Ascending aorta (tissue), 2 donors: Measurements from ENCODE around the gene OSCP1. TPM values are rescaled to one million over a fixed set of nuclear protein-coding genes. Genes with fewer than 3 reads are reported as not detected.

Source experiments
- DNase-seq, 2 donors: peaks; one replicate each; pipeline ENCODE4 v3.0.0-alpha.2; 2019; ENCODE audit warnings: low spot score in 2 of 2
- H3K27ac ChIP-seq, 2 donors: fragments of 200-600 bp; sonication (generic); one replicate each; pipeline ENCODE4 v1.5.1; 2016 to 2017; ENCODE audit warnings: mild to moderate bottlenecking in 1 of 2
- H3K27me3 ChIP-seq: fragments of 200-600 bp; sonication (generic); one replicate; pipeline ENCODE4 v1.5.1; 2017
- H3K36me3 ChIP-seq, 2 donors: fragments of 200-600 bp; sonication (generic); one replicate each; pipeline ENCODE4 v1.5.1; 2016
- H3K4me1 ChIP-seq, 2 donors: fragments of 200-600 bp; sonication (generic); one replicate each; pipeline ENCODE4 v1.5.1; 2016 to 2017; ENCODE audit warnings: mild to moderate bottlenecking in 1 of 2
- H3K4me3 ChIP-seq, 2 donors: fragments of 200-600 bp; sonication (generic); one replicate each; pipeline ENCODE4 v1.5.1; 2016 to 2017; ENCODE audit warnings: mild to moderate bottlenecking in 1 of 2
- H3K9me3 ChIP-seq, 2 donors: fragments of 200-600 bp; sonication (generic); one replicate each; pipeline ENCODE4 v1.5.1; 2016
- CTCF ChIP-seq, 3 experiments: fragments of 200-600 bp in 2 of 3; fragments of 450-650 bp in 1 of 3; sonication (generic) in 2 of 3; IDR thresholded peaks; one replicate each; pipeline ENCODE4 v1.5.1; 2016 to 2019; ENCODE audit warnings: antibody characterized with exemption in 3 of 3, mild to moderate bottlenecking in 1 of 3, moderate library complexity in 1 of 3
- intact Hi-C: fragments of 100-400 bp; cut with DNase I; formaldehyde crosslinking; loops from one replicate; pipeline ENCODE4 v1.15.1; 2023
- total RNA-seq: library from RNA; depleted of rRNA; stranded (reverse); fragments of >200 nt; gene quantifications from one replicate; pipeline ENCODE4 v1.1.0, GENCODE V29; 2016

Gene OSCP1
- total RNA-seq, 1 donor from 2014 or later: 10.6 TPM

GRCh38 chr1:36463803-36464604 is 13.8 kb upstream of the OSCP1 start, which contains the start of gene MRPS15:
TSS of gene MRPS15 (minus strand) at chr1:36464384. CDS start at chr1:36464275, 109 bp downstream.
- intact Hi-C loops: loop anchor here (2.0 kb wide), 1 partner anchor 13 kb away; the partner anchor contains the start of gene OSCP1
- peak; percentile 87 to 97 for DNase-seq
- Histone ChIP-seq H3K27ac (peak within 1 kb of the TSS; percentile 87 to 90), H3K4me3 (peak within 1 kb of the TSS; percentile 70 to 72), H3K4me1 (peaks cover 3 to 11% of the 10 kb centered on the region in 2 donors), H3K36me3 (peaks cover 10 to 29% of the 10 kb centered on the region in 2 donors), H3K27me3 (no peaks in the 10 kb centered on the region), H3K9me3 (no peaks in the 10 kb centered on the region)
- TF ChIP-seq CTCF (IDR thresholded peaks at IDR 0.05): no peak

- H3K27me3 ChIP-seq: no peaks in the 10 kb centered on the region
- peaks cover 12 to 33% of the 10 kb centered on the region in 2 donors for H3K36me3 ChIP-seq
- no peak for DNase-seq
- intact Hi-C loops: no loop called here
- H3K4me3 ChIP-seq: peak overlapping the region; percentile 70 to 72
- peak overlapping the region in 1 of 2 donors; percentile 90 for H3K27ac ChIP-seq
- H3K4me1 ChIP-seq: peaks cover 3 to 11% of the 10 kb centered on the region in 2 donors
- no peaks in the 10 kb centered on the region for H3K9me3 ChIP-seq
- TF ChIP-seq CTCF (IDR thresholded peaks at IDR 0.05): no peak
Measured at GRCh38 chr1:36463463-36463802, 13.2 kb upstream of the OSCP1 start.

GRCh38 chr1:36458910-36459309 is 8.7 kb upstream of the OSCP1 start:
- intact Hi-C loops: loop anchor here (10.0 kb wide), 2 partner anchors 814 to 1556 kb away; partner anchors contain the start of genes PSMB2 and UTP11
- no peaks in the 10 kb centered on the region for H3K9me3 ChIP-seq
- H3K27ac ChIP-seq: no peak overlapping the region

GRCh38 chr1:36457691-36458090 is 7.4 kb upstream of the OSCP1 start:
- no peak for TF ChIP-seq CTCF (IDR thresholded peaks at IDR 0.05)
- Histone ChIP-seq H3K9me3 (no peaks in the 10 kb centered on the region), H3K27ac (no peak overlapping the region), H3K36me3 (peaks cover 36 to 67% of the 10 kb centered on the region in 2 donors), H3K4me1 (peaks cover 0 to under 1% of the 10 kb centered on the region in 2 donors), H3K4me3 (no peak overlapping the region), H3K27me3 (no peaks in the 10 kb centered on the region)
- intact Hi-C loops: loop anchor here (10.0 kb wide), 2 partner anchors 813 to 1557 kb away; partner anchors contain the start of genes PSMB2 and UTP11
- DNase-seq: no peak

More at GRCh38 chr1:36458910-36459309, 8.7 kb upstream of the OSCP1 start:
- DNase-seq: no peak
- H3K4me1 ChIP-seq: peaks cover 3 to 11% of the 10 kb centered on the region in 2 donors
- peaks cover 36 to 67% of the 10 kb centered on the region in 2 donors for H3K36me3 ChIP-seq
- no peaks in the 10 kb centered on the region for H3K27me3 ChIP-seq
- no peak for TF ChIP-seq CTCF (IDR thresholded peaks at IDR 0.05)
- no peak overlapping the region for H3K4me3 ChIP-seq

GRCh38 chr1:36456391-36456928 is 6.2 kb upstream of the OSCP1 start:
- H3K36me3 ChIP-seq: peaks cover 32 to 62% of the 10 kb centered on the region in 2 donors

More at GRCh38 chr1:36456391-36456928, 6.2 kb upstream of the OSCP1 start:
- TF ChIP-seq CTCF (IDR thresholded peaks at IDR 0.05): no peak
- intact Hi-C loops: loop anchor here (10.0 kb wide), 2 partner anchors 812 to 1558 kb away; partner anchors contain the start of genes PSMB2 and UTP11
- Histone ChIP-seq H3K4me3 (no peak overlapping the region), H3K27ac (no peak overlapping the region), H3K9me3 (no peaks in the 10 kb centered on the region), H3K4me1 (no peaks in the 10 kb centered on the region), H3K27me3 (no peaks in the 10 kb centered on the region)
- no peak for DNase-seq
